ENCODE data around the gene LRSAM1.

DNA sequence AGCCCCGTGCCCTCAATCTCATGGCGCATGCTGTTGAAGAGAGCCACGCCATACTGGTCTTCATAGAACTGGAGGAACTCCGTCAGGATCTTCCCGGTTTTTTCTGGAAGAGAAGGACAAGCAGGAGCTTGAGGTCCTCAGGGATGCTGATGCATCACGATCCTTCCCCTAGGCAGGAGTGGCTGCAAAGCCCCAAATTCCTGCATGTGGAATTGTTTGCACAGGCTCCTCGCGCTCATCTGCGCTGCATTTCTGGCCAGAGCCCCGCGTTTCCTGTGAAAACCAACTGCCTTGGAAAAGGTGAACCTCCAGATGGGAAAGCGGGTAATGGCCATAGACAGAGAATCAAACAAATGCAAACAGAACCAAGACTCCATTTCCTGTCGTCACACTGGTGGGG lies 80.4 kb downstream of the LRSAM1 start:
- TF ChIP-seq SPI1 (IDR thresholded peaks at IDR 0.05; ENCODE audit: low read depth, low read length) (no peak), POLR2A (IDR thresholded peaks at IDR 0.05; ENCODE audit: low read depth, low read length) (no peak), POLR2AphosphoS5 (IDR thresholded peaks at IDR 0.05; ENCODE audit: low read depth, low read length) (no peak)

All from GM12891 (cell line).